Heart left ventricle (tissue), 13 donors: ENCODE measurements around the gene DYNLT2.

Experiments
- CTCF ChIP-seq, 12 donors: fragments of 200-600 bp; sonication (generic) in 4 of 12; IDR thresholded peaks; one replicate each; pipeline versions ENCODE4 v1.5.0 to v1.8.0; 2018 to 2022; ENCODE audit warnings: antibody characterized with exemption in 12 of 12, mild to moderate bottlenecking in 5 of 12
- POLR2A ChIP-seq, 2 donors: fragments of 450-650 bp; IDR thresholded peaks; one replicate each; pipeline ENCODE4 v1.6.1; 2017; ENCODE audit warnings: antibody characterized with exemption in 2 of 2, mild to moderate bottlenecking in 2 of 2, moderate library complexity in 2 of 2
- donor health status: ischemic (EF 13 %, LVEDD 7.1; RV severe dilation, severe dysfunction).
- donor health status: DM: no; HTN: yes; CAD: no.
- donor health status: DM: no; HTN: no; CAD: no.
- donor health status: ischemic (EF 25% LVEDD 6.9; RV normal size, moderate dysfunction).
- donor health status: ischemic (EF 25% LVEDD 5.7; RV mildly dilated, moderate dysfunction).
- donor health status: ischemic (EF 35%, LVEDD 5.7; RV mildly dilated, moderate dysfunction).
- donor health status: nonischemic (EF 11% LVEDD 7.7; RV severe dilation, severe dysfunction).
- donor health status: DM: yes; HTN: yes; CAD: no.
- donor health status: PGD.
- donor health status: ischemic (EF 29% LVEDD 5.4; RV normal size, mild dysfunction).
- donor health status: nonischemic (EF 23%, LVEDD 6.1; RV moderate dilation, normal function).

- TF ChIP-seq POLR2A (IDR thresholded peaks at IDR 0.05), result no peak
- TF ChIP-seq CTCF (IDR thresholded peaks at IDR 0.05), result no peak
Measured at GRCh38 chr6:169720207-169720855, 31.0 kb downstream of the DYNLT2 start.
